ENCODE data around the gene SLC35A5.

GRCh38 chr3:112579697-112580096 lies 17.9 kb downstream of the SLC35A5 start:
- TF ChIP-seq CTCF (IDR thresholded peaks at IDR 0.05) (no peak), POLR2A (IDR thresholded peaks at IDR 0.05) (no peak), POLR2AphosphoS5 (IDR thresholded peaks at IDR 0.05) (no peak)
